GM12878 (cell line): ENCODE measurements around the gene SPATS2L. TPM values are rescaled to one million over a fixed set of nuclear protein-coding genes. Genes with fewer than 3 reads are reported as not detected.

ENCODE experiments used
- ATAC-seq: fragments of 200-7000 bp; cut with Tn5 transposase; 3 replicates; pipeline ENCODE4 v1.9.1; 2020; ENCODE audit warnings: mild to moderate bottlenecking, moderate library complexity
- BruUV-seq: library from RNA; stranded (reverse); fragments of 400-500 nt; replicated peaks from 2 replicates; lab custom pipeline; 2021; lab: Mats Ljungman, UMichigan
- CTCF ChIA-PET: fragments of 300-600 bp; sonication (Branson Sonifier 250); formaldehyde crosslinking; extraction: SDS; loops from one replicate; lab custom pipeline; 2021; ENCODE audit warnings: inconsistent platforms; lab: Yijun Ruan, JAX
- POLR2A ChIA-PET: fragments of 350-600 bp; formaldehyde crosslinking; extraction: SDS; loops from one replicate; lab custom pipeline; 2021; ENCODE audit warnings: inconsistent platforms; lab: Charles Lee
- RAD21 ChIA-PET: fragments of 300-600 bp; sonication (Branson Sonifier 250); formaldehyde crosslinking; loops from one replicate; lab custom pipeline; 2023; ENCODE audit warnings: antibody characterized with exemption; ENCODE audit not compliant: unreplicated experiment; lab: Charles Lee
- SMC1A ChIA-PET: fragments of 300-600 bp; sonication (Branson Sonifier 250); formaldehyde crosslinking; loops from one replicate; lab custom pipeline; 2023; ENCODE audit not compliant: unreplicated experiment, uncharacterized antibody; lab: Charles Lee
- DNase-seq: peaks from one replicate; pipeline ENCODE4 v3.0.0-alpha.2; 2011; ENCODE audit warnings: low read depth, low spot score
- FAIRE-seq: peaks from 3 replicates; lab custom pipeline; 2011; peaks lifted over from hg19 to GRCh38; lab: Jason Lieb, UNC
- H2AFZ ChIP-seq: 2 replicates; pipeline ENCODE4 v1.6.0; 2011; ENCODE audit warnings: low read depth, low read length, control low read depth; ENCODE audit not compliant: control insufficient read depth
- H3K27ac ChIP-seq: 2 replicates; pipeline ENCODE4 v1.5.1; 2011; ENCODE audit warnings: control low read depth; ENCODE audit not compliant: control insufficient read depth, insufficient read depth
- H3K27me3 ChIP-seq, 2 experiments: replicated peaks in 1 of 2; 2 replicates each; pipeline versions ENCODE4 v1.6.0 to v1.6.1; 2011; ENCODE audit warnings: low read length in 1 of 2; ENCODE audit not compliant: control insufficient read depth in 2 of 2, insufficient read depth in 2 of 2
- H3K36me3 ChIP-seq, 2 experiments: 2 replicates each; pipeline ENCODE4 v1.5.1; 2011; ENCODE audit warnings: low read length in 1 of 2; ENCODE audit not compliant: control insufficient read depth in 2 of 2, insufficient read depth in 2 of 2
- H3K4me1 ChIP-seq: 2 replicates; pipeline ENCODE4 v1.6.1; 2011; ENCODE audit warnings: mild to moderate bottlenecking, low read length, moderate library complexity, mixed read lengths; ENCODE audit not compliant: control insufficient read depth, insufficient read depth
- H3K4me2 ChIP-seq: 2 replicates; pipeline ENCODE4 v1.6.0; 2011; ENCODE audit warnings: control low read depth; ENCODE audit not compliant: control insufficient read depth, insufficient read depth
- H3K4me3 ChIP-seq: fragments of 200-600 bp; sonication (generic); 2 replicates; pipeline ENCODE4 v1.5.1; 2016
- H3K79me2 ChIP-seq: 2 replicates; pipeline ENCODE4 v1.6.0; 2011; ENCODE audit warnings: low read length; ENCODE audit not compliant: control insufficient read depth, insufficient read depth
- H3K9ac ChIP-seq: 2 replicates; pipeline ENCODE4 v1.8.0; 2011; ENCODE audit warnings: low read length, control low read depth, mixed read lengths; ENCODE audit not compliant: control insufficient read depth, insufficient read depth
- H3K9me3 ChIP-seq: replicated peaks from 3 replicates; pipeline ENCODE4 v1.5.1; 2011; ENCODE audit warnings: mild to moderate bottlenecking, low read length; ENCODE audit not compliant: control insufficient read depth, insufficient read depth
- H4K20me1 ChIP-seq: 2 replicates; pipeline ENCODE4 v1.6.0; 2011; ENCODE audit not compliant: control insufficient read depth, insufficient read depth
- BACH1 ChIP-seq: fragments of 450-650 bp; IDR thresholded peaks from 2 replicates; pipeline ENCODE4 v1.6.1; 2017; ENCODE audit warnings: mild to moderate bottlenecking, borderline replicate concordance
- BRCA1 ChIP-seq: IDR thresholded peaks from 2 replicates; pipeline ENCODE4 v1.6.1; 2011; ENCODE audit warnings: low read depth, low read length, improper control_type of control experiment
- EGR1 ChIP-seq, 2 experiments: IDR thresholded peaks; 1 replicate in 1 of 2; 2 replicates in 1 of 2; pipeline ENCODE4 v1.6.1; 2011 to 2012; ENCODE audit warnings: low read depth in 2 of 2, low read length in 2 of 2, borderline replicate concordance in 1 of 2, mild to moderate bottlenecking in 1 of 2, moderate library complexity in 1 of 2
- GATAD2B ChIP-seq: fragments of 450-650 bp; conservative IDR thresholded peaks from 2 replicates; pipeline ENCODE4 v1.6.1; 2017; ENCODE audit warnings: low read depth, mild to moderate bottlenecking, moderate library complexity
- IKZF1 ChIP-seq: fragments of 450-650 bp; conservative IDR thresholded peaks from 2 replicates; pipeline ENCODE4 v1.6.1; 2017; ENCODE audit warnings: antibody characterized with exemption, mild to moderate bottlenecking
- RAD21 ChIP-seq: IDR thresholded peaks from 2 replicates; pipeline ENCODE4 v1.6.1; 2011; ENCODE audit warnings: mild to moderate bottlenecking, low read depth, low read length, moderate library complexity; ENCODE audit not compliant: insufficient read depth
- RCOR1 ChIP-seq: conservative IDR thresholded peaks from 2 replicates; pipeline ENCODE4 v1.6.1; 2012; ENCODE audit warnings: low read depth, low read length, improper control_type of control experiment
- SMC3 ChIP-seq: IDR thresholded peaks from 2 replicates; pipeline ENCODE4 v1.6.1; 2011; ENCODE audit warnings: low read length, improper control_type of control experiment, borderline replicate concordance
- TARDBP ChIP-seq: IDR thresholded peaks from 2 replicates; pipeline ENCODE4 v1.6.1; 2016; ENCODE audit warnings: borderline replicate concordance
- YY1 ChIP-seq: IDR thresholded peaks from 2 replicates; pipeline ENCODE4 v1.6.1; 2011; ENCODE audit warnings: low read depth, mild to moderate bottlenecking, low read length
- WGBS: methylation state at CpG from one replicate; pipeline ENCODE4 v1.1.6; 2016; ENCODE audit warnings: low lambda C conversion rate; ENCODE audit not compliant: insufficient replicate concordance, insufficient coverage; ENCODE audit errors: missing lambda C conversion rate; 5-methylcytosine and 5-hydroxymethylcytosine counted together
- in situ Hi-C: fragments of 300-500 bp; cut with MboI; formaldehyde crosslinking; loops from 9 replicates; pipeline ENCODE4 v1.14.3; 2018; ENCODE audit warnings: mixed read lengths
- intact Hi-C: fragments of 100-400 bp; cut with micrococcal nuclease; formaldehyde crosslinking; loops from one replicate; pipeline ENCODE4 v1.14.2; 2022; ENCODE audit not compliant: unreplicated experiment
- polyA plus RNA-seq, 11 experiments: library from polyadenylated mRNA; depleted of rRNA in 4 of 11; unstranded in 6 of 11; stranded (reverse) in 5 of 11; fragments of >200 nt; fragmentation: Nextera tagmentation in 4 of 11; fragmentation: Illumina TruSeq in 1 of 11; extraction: Ambion mirVana in 4 of 11; extraction: Trizol in 1 of 11; gene quantifications; 1 replicate in 1 of 11; 2 replicates in 10 of 11; pipeline versions ENCODE4 v1.2.1 to v1.2.3, GENCODE V29; 2011 to 2016; ENCODE audit warnings: inconsistent platforms in 2 of 11, missing spikeins in 2 of 11, low read depth in 1 of 11
- total RNA-seq, 4 experiments: library from RNA; depleted of rRNA in 3 of 4; stranded (reverse); fragments of >200 nt in 3 of 4; fragmentation: Illumina TruSeq in 1 of 4; extraction: Trizol in 1 of 4; gene quantifications; 2 replicates each; pipeline versions ENCODE4 v1.2.1 to v1.2.3, GENCODE V29; 2013 to 2021
- TF ChIP-seq, protein P1 (sequence below), 3 experiments: IDR thresholded peaks in 2 of 3; conservative IDR thresholded peaks in 1 of 3; 2 replicates each; pipeline ENCODE4 v1.5.1; 2011; ENCODE audit warnings: low read depth in 3 of 3, low read length in 3 of 3, mild to moderate bottlenecking in 3 of 3, control low read depth in 2 of 3, moderate library complexity in 2 of 3, inconsistent platforms in 1 of 3, mixed read lengths in 1 of 3; ENCODE audit not compliant: control insufficient read depth in 2 of 3, insufficient read depth in 1 of 3; ENCODE audit errors: extremely low read depth in 1 of 3
- TF ChIP-seq, protein P2 (sequence below): IDR thresholded peaks from 2 replicates; pipeline ENCODE4 v1.6.1; 2011; ENCODE audit warnings: mild to moderate bottlenecking, low read depth, low read length, moderate library complexity; ENCODE audit not compliant: insufficient replicate concordance

SPATS2L gene
- total and polyA plus RNA-seq, 10 of the 15 experiments (the other 5 are each of a cell fraction or from before 2014, with no cell fraction given), result 5.2 to 30.0 (median 20.1) TPM

DNA sequence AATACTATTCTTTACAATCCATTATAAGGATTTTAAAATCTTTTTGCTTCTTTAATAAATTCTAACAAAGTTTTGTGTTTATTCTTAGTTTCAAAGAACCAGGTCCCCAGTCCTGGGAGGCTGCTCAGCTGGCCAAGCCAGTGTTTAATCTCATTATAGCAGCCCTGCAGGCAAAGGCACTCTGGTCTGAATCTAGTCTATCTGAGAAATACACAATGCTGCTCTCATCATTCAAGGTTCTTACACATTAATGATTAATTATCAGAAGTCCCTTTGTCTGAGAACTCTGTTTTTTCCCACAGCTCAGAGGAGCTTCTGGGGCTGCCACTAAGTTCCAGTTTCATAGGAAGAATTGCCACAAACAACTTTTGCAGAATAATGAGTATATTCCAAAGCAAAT lies 175.7 kb downstream of the SPATS2L start:
- Histone ChIP-seq H3K79me2 (no peaks in the 10 kb centered on the region), H4K20me1 (no peaks in the 10 kb centered on the region), H2AFZ (no peak overlapping the region), H3K4me2 (no peak overlapping the region), H3K27me3 (no peaks in the 10 kb centered on the region), H3K9ac (no peak overlapping the region), H3K9me3 (no peaks in the 10 kb centered on the region), H3K36me3 (peaks cover 2 to 4% of the 10 kb centered on the region in 2 experiments; a peak in 2 of 4 replicates), H3K4me1 (no peaks in the 10 kb centered on the region), H3K27ac (no peak overlapping the region), H3K4me3 (no peak overlapping the region)
- intact Hi-C loops, result loop anchor here (2.0 kb wide), 2 partner anchors 29 to 219 kb away; partner anchors contain the start of gene KCTD18
- in situ Hi-C loops, result loop anchor here (10.0 kb wide), 1 partner anchor 223 kb away; no protein-coding TSS in a partner anchor
- TF ChIP-seq GATAD2B, result 0 out of 2 replicates have a peak, but pooled peaks have one; percentile 21
- no peak for TF ChIP-seq EGR1 (IDR thresholded peaks at IDR 0.05; ENCODE audit: borderline replicate concordance in 1 of 2, low read depth in 2 of 2, low read length in 2 of 2)
- ChIA-PET CTCF (interaction anchor here (0.6 to 10.3 kb wide), 39 partner anchors 9 to 778 kb away, joined by 3 to 147 read pairs (median 5); partner anchors contain the start of genes KCTD18 and SGO2), SMC1A (interaction anchor here (0.6 to 6.9 kb wide), 20 partner anchors 10 to 542 kb away, joined by 3 to 89 read pairs (median 6); no protein-coding TSS in a partner anchor), POLR2A (interaction anchor here (0.7 to 2.2 kb wide), 7 partner anchors 10 to 524 kb away, joined by 3 to 9 read pairs (median 4); no protein-coding TSS in a partner anchor), RAD21 (interaction anchor here (0.7 to 5.2 kb wide), 20 partner anchors 10 to 700 kb away, joined by 3 to 91 read pairs (median 6); partner anchors contain the start of genes CASP10 and KCTD18)
- FAIRE-seq (no peak), ATAC-seq (peak; percentile 77), DNase-seq (no peak)
- no TSS peak for BruUV-seq

DNA sequence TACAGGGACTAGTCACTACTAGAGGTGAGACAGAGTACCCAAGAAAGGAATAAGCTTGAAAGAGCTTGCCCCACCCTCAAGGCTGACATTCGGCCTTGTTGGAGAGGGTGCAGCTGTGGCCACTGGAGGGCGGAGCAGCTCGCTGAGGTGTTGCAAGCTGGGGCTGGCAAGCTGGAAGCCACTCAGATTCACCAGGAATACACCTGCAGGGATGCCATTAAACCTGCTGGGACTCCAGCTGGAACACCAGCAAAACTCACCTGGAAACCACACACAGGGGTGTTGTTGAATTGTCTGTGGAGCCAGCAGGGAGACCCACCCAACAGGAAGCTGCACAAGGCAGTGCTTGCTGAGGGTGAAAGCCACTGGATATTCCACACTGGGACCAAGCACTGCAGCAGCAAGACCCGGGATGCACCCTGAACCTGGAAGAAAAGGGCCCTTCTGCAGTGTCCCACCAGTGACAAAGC lies 177.3 kb downstream of the SPATS2L start:
- CTCF ChIA-PET, result interaction anchor here (0.7 to 10.3 kb wide), 56 partner anchors 8 to 779 kb away, joined by 3 to 147 read pairs (median 4); partner anchors contain the start of genes CASP10, KCTD18 and SGO2
- H4K20me1 ChIP-seq, result no peaks in the 10 kb centered on the region
- POLR2A ChIA-PET, result interaction anchor here (0.6 to 2.2 kb wide), 4 partner anchors 11 to 222 kb away, joined by 3 to 7 read pairs (median 4); partner anchors contain the start of gene KCTD18
- no peaks in the 10 kb centered on the region for H3K79me2 ChIP-seq
- H3K27me3 ChIP-seq, result no peaks in the 10 kb centered on the region
- intact Hi-C loops, result loop anchor here (2.0 kb wide), 2 partner anchors 27 to 217 kb away; partner anchors contain the start of gene KCTD18
- H3K9ac ChIP-seq, result no peak overlapping the region
- peak; percentile 86 for ATAC-seq
- WGBS, result 1% methylated on average over 4 of the region's 4 CpGs
- no peak overlapping the region for H3K4me2 ChIP-seq
- peaks cover 0 to 4% of the 10 kb centered on the region in 2 experiments; a peak in 1 of 4 replicates for H3K36me3 ChIP-seq
- no peaks in the 10 kb centered on the region for H3K4me1 ChIP-seq
- SMC1A ChIA-PET, result interaction anchor here (0.7 to 6.9 kb wide), 39 partner anchors 10 to 699 kb away, joined by 3 to 89 read pairs (median 4); partner anchors contain the start of genes CASP10, KCTD18 and SGO2
- no peak overlapping the region; the same call in 1 of the 2 replicates for H2AFZ ChIP-seq
- no peak overlapping the region for H3K27ac ChIP-seq
- H3K9me3 ChIP-seq, result no peaks in the 10 kb centered on the region
- no peak overlapping the region for H3K4me3 ChIP-seq
- in situ Hi-C loops, result loop anchor here (10.0 kb wide), 1 partner anchor 221 kb away; no protein-coding TSS in a partner anchor
- RAD21 ChIA-PET, result interaction anchor here (0.5 to 5.2 kb wide), 33 partner anchors 10 to 770 kb away, joined by 3 to 91 read pairs (median 4); partner anchors contain the start of genes KCTD18 and SGO2
- BruUV-seq, result no TSS peak
- DNase-seq, result no peak
- FAIRE-seq, result no peak
- TF ChIP-seq TARDBP (no peak), SMC3 (peak; percentile 63; the same call in 1 of the 2 replicates), RAD21 (peak; percentile 65), RCOR1 (no peak), BRCA1 (no peak), BACH1 (no peak), IKZF1 (peak; percentile 29; the same call in 1 of the 2 replicates), YY1 (0 out of 2 replicates have a peak, but pooled peaks have one; percentile 44)
- TF ChIP-seq, protein P1, sequence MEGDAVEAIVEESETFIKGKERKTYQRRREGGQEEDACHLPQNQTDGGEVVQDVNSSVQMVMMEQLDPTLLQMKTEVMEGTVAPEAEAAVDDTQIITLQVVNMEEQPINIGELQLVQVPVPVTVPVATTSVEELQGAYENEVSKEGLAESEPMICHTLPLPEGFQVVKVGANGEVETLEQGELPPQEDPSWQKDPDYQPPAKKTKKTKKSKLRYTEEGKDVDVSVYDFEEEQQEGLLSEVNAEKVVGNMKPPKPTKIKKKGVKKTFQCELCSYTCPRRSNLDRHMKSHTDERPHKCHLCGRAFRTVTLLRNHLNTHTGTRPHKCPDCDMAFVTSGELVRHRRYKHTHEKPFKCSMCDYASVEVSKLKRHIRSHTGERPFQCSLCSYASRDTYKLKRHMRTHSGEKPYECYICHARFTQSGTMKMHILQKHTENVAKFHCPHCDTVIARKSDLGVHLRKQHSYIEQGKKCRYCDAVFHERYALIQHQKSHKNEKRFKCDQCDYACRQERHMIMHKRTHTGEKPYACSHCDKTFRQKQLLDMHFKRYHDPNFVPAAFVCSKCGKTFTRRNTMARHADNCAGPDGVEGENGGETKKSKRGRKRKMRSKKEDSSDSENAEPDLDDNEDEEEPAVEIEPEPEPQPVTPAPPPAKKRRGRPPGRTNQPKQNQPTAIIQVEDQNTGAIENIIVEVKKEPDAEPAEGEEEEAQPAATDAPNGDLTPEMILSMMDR (IDR thresholded peaks at IDR 0.05 in 2 of 3, conservative IDR thresholded peaks at IDR 0.05 in 1 of 3; ENCODE audit: control insufficient read depth in 2 of 3, extremely low read depth in 1 of 3, insufficient read depth in 1 of 3, low read depth in 3 of 3, low read length in 3 of 3), result peak; percentile 69 to 80 (median 78)
- TF ChIP-seq, protein P2, sequence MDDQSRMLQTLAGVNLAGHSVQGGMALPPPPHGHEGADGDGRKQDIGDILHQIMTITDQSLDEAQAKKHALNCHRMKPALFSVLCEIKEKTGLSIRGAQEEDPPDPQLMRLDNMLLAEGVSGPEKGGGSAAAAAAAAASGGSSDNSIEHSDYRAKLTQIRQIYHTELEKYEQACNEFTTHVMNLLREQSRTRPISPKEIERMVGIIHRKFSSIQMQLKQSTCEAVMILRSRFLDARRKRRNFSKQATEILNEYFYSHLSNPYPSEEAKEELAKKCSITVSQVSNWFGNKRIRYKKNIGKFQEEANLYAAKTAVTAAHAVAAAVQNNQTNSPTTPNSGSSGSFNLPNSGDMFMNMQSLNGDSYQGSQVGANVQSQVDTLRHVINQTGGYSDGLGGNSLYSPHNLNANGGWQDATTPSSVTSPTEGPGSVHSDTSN, result peak; percentile 27
